ENCODE results near the gene TRIM9. TPM values are rescaled to one million over a fixed set of nuclear protein-coding genes. Genes with fewer than 3 reads are reported as not detected.
A peak's percentile ranks its signal among the peaks of the same experiment; 100 is the strongest.
"Not testable (repeated sequence)": the region's sequence is repeated elsewhere in the genome, so short reads cannot be mapped to it uniquely, and the experiment has no call there.

Gene TRIM9
- total RNA-seq, 4 donors from 2014 or later, result 0.26 to 3.0 (median 0.87) TPM

- in situ Hi-C loops (cut with MboI; ENCODE audit: low sequenced_read_pairs in 4 of 4), result no loop called here
- H3K36me3 ChIP-seq, result no peaks in the 10 kb centered on the region
- TF ChIP-seq POLR2A (IDR thresholded peaks at IDR 0.05) (no peak), CTCF (IDR thresholded peaks at IDR 0.05 in 4 of 5, conservative IDR thresholded peaks at IDR 0.05 in 1 of 5) (no peak)
These were observed 96.3 kb downstream of the TRIM9 start for GRCh38 chr14:50998612-50999011.

GRCh38 chr14:50997712-50998111 lies 97.2 kb downstream of the TRIM9 start:
- peaks cover 5 to 9% of the 10 kb centered on the region in 2 donors for H3K4me1 ChIP-seq
- intact Hi-C loops (cut with DNase I; ENCODE audit: low total_unique reads), result no loop called here
- no peaks in the 10 kb centered on the region for H3K27me3 ChIP-seq
- in situ Hi-C loops (cut with MboI; ENCODE audit: low sequenced_read_pairs in 4 of 4), result no loop called here
- no peak overlapping the region for H3K4me3 ChIP-seq
- DNase-seq (no peak), ATAC-seq (no peak)
- H3K27ac ChIP-seq, result no peak overlapping the region
- TF ChIP-seq POLR2A (IDR thresholded peaks at IDR 0.05), result no peak
- TF ChIP-seq CTCF (IDR thresholded peaks at IDR 0.05 in 4 of 5, conservative IDR thresholded peaks at IDR 0.05 in 1 of 5), result no peak
- H3K36me3 ChIP-seq, result no peaks in the 10 kb centered on the region
- no peaks in the 10 kb centered on the region for H3K9me3 ChIP-seq

More at GRCh38 chr14:50998612-50999011, 96.3 kb downstream of the TRIM9 start:
- Histone ChIP-seq H3K4me1 (peaks cover 7 to 18% of the 10 kb centered on the region in 2 donors), H3K27ac (no peak overlapping the region), H3K27me3 (no peaks in the 10 kb centered on the region), H3K9me3 (no peaks in the 10 kb centered on the region), H3K4me3 (no peak overlapping the region)
- intact Hi-C loops (cut with DNase I; ENCODE audit: low total_unique reads), result no loop called here
- DNase-seq (no peak), ATAC-seq (no peak)

- DNase-seq; H3K4me1 ChIP-seq; in situ Hi-C loops (cut with MboI; ENCODE audit: low sequenced_read_pairs in 4 of 4); H3K27me3 ChIP-seq; intact Hi-C loops (cut with DNase I; ENCODE audit: low total_unique reads); H3K27ac ChIP-seq; H3K9me3 ChIP-seq; H3K36me3 ChIP-seq; ATAC-seq; H3K4me3 ChIP-seq: not testable (repeated sequence)
These were observed 100.7 kb downstream of the TRIM9 start for GRCh38 chr14:50994158-50994557.

GRCh38 chr14:50985859-50986331 lies 109.0 kb downstream of the TRIM9 start:
- in situ Hi-C loops (cut with MboI; ENCODE audit: low sequenced_read_pairs in 4 of 4) (no loop called here), intact Hi-C loops (cut with DNase I; ENCODE audit: low total_unique reads) (no loop called here)
- Histone ChIP-seq H3K27ac (no peak overlapping the region), H3K9me3 (no peaks in the 10 kb centered on the region), H3K36me3 (no peaks in the 10 kb centered on the region), H3K27me3 (no peaks in the 10 kb centered on the region), H3K4me3 (no peak overlapping the region), H3K4me1 (peaks cover 0 to 9% of the 10 kb centered on the region in 2 donors)
- DNase-seq, result no peak
- ATAC-seq, result no peak
- TF ChIP-seq CTCF (IDR thresholded peaks at IDR 0.05 in 4 of 5, conservative IDR thresholded peaks at IDR 0.05 in 1 of 5) (no peak), POLR2A (IDR thresholded peaks at IDR 0.05) (no peak)

GRCh38 chr14:50985124-50985858 lies 109.6 kb downstream of the TRIM9 start:
- no peak overlapping the region for H3K4me3 ChIP-seq
- peaks cover 0 to 9% of the 10 kb centered on the region in 2 donors for H3K4me1 ChIP-seq
- H3K27me3 ChIP-seq, result no peaks in the 10 kb centered on the region
- TF ChIP-seq CTCF (IDR thresholded peaks at IDR 0.05 in 4 of 5, conservative IDR thresholded peaks at IDR 0.05 in 1 of 5) (no peak), POLR2A (IDR thresholded peaks at IDR 0.05) (no peak)
- intact Hi-C loops (cut with DNase I; ENCODE audit: low total_unique reads) (no loop called here), in situ Hi-C loops (cut with MboI; ENCODE audit: low sequenced_read_pairs in 4 of 4) (no loop called here)
- H3K9me3 ChIP-seq, result no peaks in the 10 kb centered on the region
- H3K27ac ChIP-seq, result no peak overlapping the region
- no peaks in the 10 kb centered on the region for H3K36me3 ChIP-seq
- ATAC-seq (peak in 1 of 2 donors; percentile 27), DNase-seq (no peak)

Data from gastrocnemius medialis (tissue), 4 donors.